Liver (tissue), 9 donors: ENCODE measurements around the gene TBX21. TPM values are rescaled to one million over a fixed set of nuclear protein-coding genes. Genes with fewer than 3 reads are reported as not detected.

Experiments used
- DNase-seq: peaks from one replicate; pipeline ENCODE4 v3.0.0-alpha.2; 2017; ENCODE audit warnings: low spot score
- H3K27ac ChIP-seq, 2 donors: one replicate each; pipeline ENCODE4 v1.7.0; 2013; ENCODE audit warnings: inconsistent platforms in 2 of 2, low read length in 2 of 2, control low read depth in 1 of 2, low read depth in 1 of 2, mild to moderate bottlenecking in 1 of 2
- H3K27me3 ChIP-seq, 4 donors: one replicate each; pipeline versions ENCODE4 v1.6.1 to v1.7.0; 2013; ENCODE audit warnings: low read length in 3 of 4, inconsistent platforms in 1 of 4, mild to moderate bottlenecking in 1 of 4, moderate library complexity in 1 of 4; ENCODE audit not compliant: control insufficient read depth in 4 of 4, insufficient read depth in 4 of 4
- H3K36me3 ChIP-seq, 4 donors: one replicate each; pipeline versions ENCODE4 v1.6.1 to v1.7.0; 2013; ENCODE audit warnings: low read length in 3 of 4, mild to moderate bottlenecking in 3 of 4, low read depth in 1 of 4, moderate library complexity in 1 of 4; ENCODE audit not compliant: control insufficient read depth in 4 of 4, insufficient read depth in 3 of 4
- H3K4me1 ChIP-seq, 4 donors: one replicate each; pipeline versions ENCODE4 v1.6.1 to v1.7.0; 2013; ENCODE audit warnings: low read length in 3 of 4, mild to moderate bottlenecking in 3 of 4, moderate library complexity in 1 of 4; ENCODE audit not compliant: control insufficient read depth in 4 of 4, insufficient read depth in 4 of 4
- H3K4me3 ChIP-seq, 3 donors: one replicate each; pipeline versions ENCODE4 v1.6.1 to v1.7.0; 2013; ENCODE audit warnings: low read length in 3 of 3, control low read depth in 1 of 3, low read depth in 1 of 3, mild to moderate bottlenecking in 1 of 3
- H3K9ac ChIP-seq, 2 donors: one replicate each; pipeline ENCODE4 v1.7.0; 2013; ENCODE audit warnings: low read length in 2 of 2, mild to moderate bottlenecking in 2 of 2, moderate library complexity in 2 of 2, control low read depth in 1 of 2, low read depth in 1 of 2
- H3K9me3 ChIP-seq, 4 donors: one replicate each; pipeline versions ENCODE4 v1.6.1 to v1.7.0; 2013; ENCODE audit warnings: low read length in 3 of 4; ENCODE audit not compliant: control insufficient read depth in 4 of 4
- EGR1 ChIP-seq, 2 donors: IDR thresholded peaks; 2 replicates each; pipeline ENCODE4 v1.6.1; 2016 to 2018; ENCODE audit warnings: antibody characterized with exemption in 2 of 2, low read depth in 2 of 2
- FOXA1 ChIP-seq: IDR thresholded peaks from 2 replicates; pipeline ENCODE4 v1.6.1; 2016; ENCODE audit warnings: antibody characterized with exemption
- FOXA2 ChIP-seq: IDR thresholded peaks from 2 replicates; pipeline ENCODE4 v1.6.1; 2016; ENCODE audit warnings: antibody characterized with exemption
- GABPA ChIP-seq, 2 donors: IDR thresholded peaks in 1 of 2; conservative IDR thresholded peaks in 1 of 2; 2 replicates each; pipeline ENCODE4 v1.6.1; 2016; ENCODE audit warnings: antibody characterized with exemption in 2 of 2, mild to moderate bottlenecking in 1 of 2, moderate library complexity in 1 of 2
- HNF4A ChIP-seq, 2 donors: conservative IDR thresholded peaks; 2 replicates each; pipeline ENCODE4 v1.6.1; 2016; ENCODE audit warnings: antibody characterized with exemption in 2 of 2, mild to moderate bottlenecking in 2 of 2
- HNF4G ChIP-seq: IDR thresholded peaks from 2 replicates; pipeline ENCODE4 v1.6.1; 2016; ENCODE audit warnings: antibody characterized with exemption
- JUND ChIP-seq, 2 donors: IDR thresholded peaks; 2 replicates each; pipeline ENCODE4 v1.6.1; 2016; ENCODE audit warnings: antibody characterized with exemption in 2 of 2
- NR2F2 ChIP-seq: IDR thresholded peaks from 2 replicates; pipeline ENCODE4 v1.6.1; 2016; ENCODE audit warnings: antibody characterized with exemption
- RAD21 ChIP-seq, 2 donors: IDR thresholded peaks; 2 replicates each; pipeline ENCODE4 v1.6.1; 2016; ENCODE audit warnings: antibody characterized with exemption in 2 of 2, mild to moderate bottlenecking in 2 of 2
- RXRA ChIP-seq, 2 donors: IDR thresholded peaks; 2 replicates each; pipeline ENCODE4 v1.6.1; 2017 to 2018; ENCODE audit warnings: antibody characterized with exemption in 2 of 2, mild to moderate bottlenecking in 1 of 2
- SP1 ChIP-seq: IDR thresholded peaks from 2 replicates; pipeline ENCODE4 v1.6.1; 2018; ENCODE audit warnings: antibody characterized with exemption, mild to moderate bottlenecking
- TAF1 ChIP-seq: conservative IDR thresholded peaks from 2 replicates; pipeline ENCODE4 v1.6.1; 2016; ENCODE audit warnings: antibody characterized with exemption, mild to moderate bottlenecking
- YY1 ChIP-seq: IDR thresholded peaks from 2 replicates; pipeline ENCODE4 v1.6.1; 2016; ENCODE audit warnings: antibody characterized with exemption, mild to moderate bottlenecking
- WGBS: extraction: QIAGEN DNeasy Blood & Tissue Kit; methylation state at CpG from one replicate; pipeline ENCODE4 v1.1.7; 2013; 5-methylcytosine and 5-hydroxymethylcytosine counted together
- polyA plus RNA-seq, 2 donors: library from polyadenylated mRNA; stranded (reverse) in 1 of 2; unstranded in 1 of 2; fragments of 200-250 nt in 1 of 2; fragments of >200 nt in 1 of 2; fragmentation: Nextera tagmentation in 1 of 2; extraction: Ambion mirVana in 1 of 2; gene quantifications; one replicate each; pipeline versions ENCODE4 v1.2.1 to v1.2.3, GENCODE V29; 2013 to 2015
- total RNA-seq, 2 donors: library from RNA; depleted of rRNA; stranded (reverse); fragments of >200 nt; gene quantifications; one replicate each; pipeline ENCODE4 v1.2.3, GENCODE V29; 2014
- TF ChIP-seq, protein P1 (sequence below): IDR thresholded peaks from 2 replicates; pipeline ENCODE4 v1.6.1; 2016; ENCODE audit warnings: antibody characterized with exemption, mild to moderate bottlenecking
- TF ChIP-seq, protein P2 (sequence below): IDR thresholded peaks from 2 replicates; pipeline ENCODE4 v1.6.1; 2016; ENCODE audit warnings: antibody characterized with exemption
- TF ChIP-seq, protein P3 (sequence below): IDR thresholded peaks from 2 replicates; pipeline ENCODE4 v1.6.1; 2016; ENCODE audit warnings: antibody characterized with exemption
- TF ChIP-seq, protein P4 (sequence below): IDR thresholded peaks from 2 replicates; pipeline ENCODE4 v1.6.1; 2016; ENCODE audit warnings: antibody characterized with exemption
- TF ChIP-seq, protein P5 (sequence below): fragments of 150-350 bp; IDR thresholded peaks from 2 replicates; pipeline ENCODE4 v1.5.1; 2017; ENCODE audit warnings: improper control_type of control experiment, low read depth, low read length; ENCODE audit not compliant: missing input control
- donor health status: healthy.
- donor health status: healthy.
- donor health status: healthy.
- donor health status: healthy.
- donor health status: healthy.

TBX21 gene
- total and polyA plus RNA-seq, 4 donors, result 0.19 to 0.59 (median 0.25) TPM; not detected in 1

DNA sequence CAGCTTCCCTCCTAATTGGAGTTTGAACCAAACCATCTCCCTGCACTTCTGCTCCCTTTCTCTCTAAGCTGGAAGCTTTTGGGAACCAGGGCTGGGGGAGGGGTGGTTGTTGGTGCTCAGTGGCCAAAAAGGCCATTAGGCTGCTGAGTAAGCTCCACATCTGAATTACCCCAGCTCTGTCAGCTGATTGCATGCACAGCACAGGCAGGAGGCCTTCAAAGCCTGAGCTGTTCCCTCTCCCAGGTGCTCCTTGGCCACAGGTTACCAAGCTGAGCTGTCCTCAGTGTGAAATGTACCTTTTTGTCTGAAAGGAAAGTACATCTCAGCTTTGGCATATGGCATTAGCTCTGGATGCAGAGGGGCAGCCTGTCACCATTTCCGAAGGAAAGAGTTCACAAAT lies 45.3 kb upstream of the TBX21 start (continued):
- TF ChIP-seq, protein P1, sequence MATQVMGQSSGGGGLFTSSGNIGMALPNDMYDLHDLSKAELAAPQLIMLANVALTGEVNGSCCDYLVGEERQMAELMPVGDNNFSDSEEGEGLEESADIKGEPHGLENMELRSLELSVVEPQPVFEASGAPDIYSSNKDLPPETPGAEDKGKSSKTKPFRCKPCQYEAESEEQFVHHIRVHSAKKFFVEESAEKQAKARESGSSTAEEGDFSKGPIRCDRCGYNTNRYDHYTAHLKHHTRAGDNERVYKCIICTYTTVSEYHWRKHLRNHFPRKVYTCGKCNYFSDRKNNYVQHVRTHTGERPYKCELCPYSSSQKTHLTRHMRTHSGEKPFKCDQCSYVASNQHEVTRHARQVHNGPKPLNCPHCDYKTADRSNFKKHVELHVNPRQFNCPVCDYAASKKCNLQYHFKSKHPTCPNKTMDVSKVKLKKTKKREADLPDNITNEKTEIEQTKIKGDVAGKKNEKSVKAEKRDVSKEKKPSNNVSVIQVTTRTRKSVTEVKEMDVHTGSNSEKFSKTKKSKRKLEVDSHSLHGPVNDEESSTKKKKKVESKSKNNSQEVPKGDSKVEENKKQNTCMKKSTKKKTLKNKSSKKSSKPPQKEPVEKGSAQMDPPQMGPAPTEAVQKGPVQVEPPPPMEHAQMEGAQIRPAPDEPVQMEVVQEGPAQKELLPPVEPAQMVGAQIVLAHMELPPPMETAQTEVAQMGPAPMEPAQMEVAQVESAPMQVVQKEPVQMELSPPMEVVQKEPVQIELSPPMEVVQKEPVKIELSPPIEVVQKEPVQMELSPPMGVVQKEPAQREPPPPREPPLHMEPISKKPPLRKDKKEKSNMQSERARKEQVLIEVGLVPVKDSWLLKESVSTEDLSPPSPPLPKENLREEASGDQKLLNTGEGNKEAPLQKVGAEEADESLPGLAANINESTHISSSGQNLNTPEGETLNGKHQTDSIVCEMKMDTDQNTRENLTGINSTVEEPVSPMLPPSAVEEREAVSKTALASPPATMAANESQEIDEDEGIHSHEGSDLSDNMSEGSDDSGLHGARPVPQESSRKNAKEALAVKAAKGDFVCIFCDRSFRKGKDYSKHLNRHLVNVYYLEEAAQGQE, result no peak
- TF ChIP-seq FOXA1 (no peak), NR2F2 (no peak), FOXA2 (no peak)

DNA sequence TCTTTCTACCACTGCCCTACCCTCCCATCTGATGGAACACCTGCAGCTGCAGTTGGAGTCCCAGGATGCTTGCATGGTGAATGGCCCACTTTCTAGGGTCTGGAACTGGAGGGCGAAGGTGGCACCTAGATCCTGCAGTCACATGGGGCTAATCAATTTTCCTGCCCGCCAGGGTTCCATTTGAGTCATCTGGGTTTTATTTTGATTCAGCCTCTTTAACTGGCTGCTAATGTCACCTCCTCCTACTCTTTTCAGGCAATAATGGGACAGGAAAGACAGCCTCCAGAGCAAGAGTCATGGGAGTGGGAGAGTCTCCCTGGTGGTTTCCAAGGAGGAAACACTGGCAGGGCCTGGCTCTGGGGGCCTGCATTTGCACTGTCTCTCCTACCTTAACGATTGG lies 42.9 kb upstream of the TBX21 start:
- Histone ChIP-seq H3K36me3 (peaks cover 0 to 8% (median 0%) of the 10 kb centered on the region in 4 donors), H3K9ac (no peak overlapping the region), H3K4me1 (peaks cover 2 to 16% (median 9%) of the 10 kb centered on the region in 4 donors), H3K27ac (no peak overlapping the region), H3K9me3 (no peaks in the 10 kb centered on the region), H3K4me3 (no peak overlapping the region), H3K27me3 (no peaks in the 10 kb centered on the region)
- no peak for DNase-seq
- WGBS, result 60% methylated on average over 3 of the region's 3 CpGs
- TF ChIP-seq NR2F2 (no peak), JUND (IDR thresholded peaks at IDR 0.05) (no peak), TAF1 (no peak), SP1 (no peak), FOXA1 (no peak), YY1 (no peak), RAD21 (IDR thresholded peaks at IDR 0.05) (no peak), HNF4G (no peak), FOXA2 (no peak), RXRA (IDR thresholded peaks at IDR 0.05) (no peak), HNF4A (conservative IDR thresholded peaks at IDR 0.05) (no peak), EGR1 (IDR thresholded peaks at IDR 0.05; ENCODE audit: low read depth in 2 of 2) (no peak), GABPA (IDR thresholded peaks at IDR 0.05 in 1 of 2, conservative IDR thresholded peaks at IDR 0.05 in 1 of 2) (no peak)
- TF ChIP-seq, protein P2, sequence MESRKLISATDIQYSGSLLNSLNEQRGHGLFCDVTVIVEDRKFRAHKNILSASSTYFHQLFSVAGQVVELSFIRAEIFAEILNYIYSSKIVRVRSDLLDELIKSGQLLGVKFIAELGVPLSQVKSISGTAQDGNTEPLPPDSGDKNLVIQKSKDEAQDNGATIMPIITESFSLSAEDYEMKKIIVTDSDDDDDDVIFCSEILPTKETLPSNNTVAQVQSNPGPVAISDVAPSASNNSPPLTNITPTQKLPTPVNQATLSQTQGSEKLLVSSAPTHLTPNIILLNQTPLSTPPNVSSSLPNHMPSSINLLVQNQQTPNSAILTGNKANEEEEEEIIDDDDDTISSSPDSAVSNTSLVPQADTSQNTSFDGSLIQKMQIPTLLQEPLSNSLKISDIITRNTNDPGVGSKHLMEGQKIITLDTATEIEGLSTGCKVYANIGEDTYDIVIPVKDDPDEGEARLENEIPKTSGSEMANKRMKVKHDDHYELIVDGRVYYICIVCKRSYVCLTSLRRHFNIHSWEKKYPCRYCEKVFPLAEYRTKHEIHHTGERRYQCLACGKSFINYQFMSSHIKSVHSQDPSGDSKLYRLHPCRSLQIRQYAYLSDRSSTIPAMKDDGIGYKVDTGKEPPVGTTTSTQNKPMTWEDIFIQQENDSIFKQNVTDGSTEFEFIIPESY, result no peak
- TF ChIP-seq, protein P3, sequence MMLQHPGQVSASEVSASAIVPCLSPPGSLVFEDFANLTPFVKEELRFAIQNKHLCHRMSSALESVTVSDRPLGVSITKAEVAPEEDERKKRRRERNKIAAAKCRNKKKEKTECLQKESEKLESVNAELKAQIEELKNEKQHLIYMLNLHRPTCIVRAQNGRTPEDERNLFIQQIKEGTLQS, result no peak
- TF ChIP-seq, protein P1, result no peak
- TF ChIP-seq, protein P4, sequence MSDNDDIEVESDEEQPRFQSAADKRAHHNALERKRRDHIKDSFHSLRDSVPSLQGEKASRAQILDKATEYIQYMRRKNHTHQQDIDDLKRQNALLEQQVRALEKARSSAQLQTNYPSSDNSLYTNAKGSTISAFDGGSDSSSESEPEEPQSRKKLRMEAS, result no peak
- TF ChIP-seq, protein P5, sequence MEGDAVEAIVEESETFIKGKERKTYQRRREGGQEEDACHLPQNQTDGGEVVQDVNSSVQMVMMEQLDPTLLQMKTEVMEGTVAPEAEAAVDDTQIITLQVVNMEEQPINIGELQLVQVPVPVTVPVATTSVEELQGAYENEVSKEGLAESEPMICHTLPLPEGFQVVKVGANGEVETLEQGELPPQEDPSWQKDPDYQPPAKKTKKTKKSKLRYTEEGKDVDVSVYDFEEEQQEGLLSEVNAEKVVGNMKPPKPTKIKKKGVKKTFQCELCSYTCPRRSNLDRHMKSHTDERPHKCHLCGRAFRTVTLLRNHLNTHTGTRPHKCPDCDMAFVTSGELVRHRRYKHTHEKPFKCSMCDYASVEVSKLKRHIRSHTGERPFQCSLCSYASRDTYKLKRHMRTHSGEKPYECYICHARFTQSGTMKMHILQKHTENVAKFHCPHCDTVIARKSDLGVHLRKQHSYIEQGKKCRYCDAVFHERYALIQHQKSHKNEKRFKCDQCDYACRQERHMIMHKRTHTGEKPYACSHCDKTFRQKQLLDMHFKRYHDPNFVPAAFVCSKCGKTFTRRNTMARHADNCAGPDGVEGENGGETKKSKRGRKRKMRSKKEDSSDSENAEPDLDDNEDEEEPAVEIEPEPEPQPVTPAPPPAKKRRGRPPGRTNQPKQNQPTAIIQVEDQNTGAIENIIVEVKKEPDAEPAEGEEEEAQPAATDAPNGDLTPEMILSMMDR, result no peak
